Measurements from ENCODE around the gene MIER2. TPM values are rescaled to one million over a fixed set of nuclear protein-coding genes. Genes with fewer than 3 reads are reported as not detected.
A peak's percentile ranks its signal among the peaks of the same experiment; 100 is the strongest.

MIER2 gene
- total RNA-seq, 1 donor from 2014 or later = 39.4 TPM

DNA sequence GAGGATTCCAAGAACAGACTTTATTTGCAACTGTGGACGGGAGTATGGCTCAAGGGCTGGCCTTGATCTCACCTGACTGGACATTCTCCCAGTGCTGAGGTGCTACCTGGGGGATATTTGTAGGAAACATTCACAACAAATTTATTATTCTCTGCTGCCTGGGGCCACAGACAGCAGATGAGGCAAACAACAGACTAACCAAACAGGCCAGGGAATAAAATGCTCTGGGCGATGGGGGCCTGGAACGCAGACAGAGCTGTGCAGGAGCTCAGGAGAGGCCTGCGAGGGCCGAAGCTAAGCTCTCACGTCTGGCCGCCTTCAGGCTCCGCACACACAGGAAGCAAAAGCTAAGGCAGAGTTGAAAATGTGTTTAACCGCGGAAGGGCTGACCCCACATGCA lies 61.2 kb downstream of the MIER2 start:
- Histone ChIP-seq H3K9me3 (no peaks in the 10 kb centered on the region), H3K4me3 (no peak overlapping the region), H3K36me3 (no peaks in the 10 kb centered on the region), H3K4me1 (no peaks in the 10 kb centered on the region), H3K27ac (no peak overlapping the region), H3K27me3 (ENCODE audit: low read depth) (peaks cover 4% of the 10 kb centered on the region)
- intact Hi-C loops (cut with DNase I) = no loop called here
- DNase-seq = no peak
- TF ChIP-seq CTCF (IDR thresholded peaks at IDR 0.05) = no peak
- ATAC-seq = no peak

- TF ChIP-seq CTCF (IDR thresholded peaks at IDR 0.05) = no peak
- DNase-seq = no peak
- H3K4me1 ChIP-seq = no peaks in the 10 kb centered on the region
Measured at GRCh38 chr19:282501-282900, 62.1 kb downstream of the MIER2 start.

GRCh38 chr19:281992-282391 lies 62.6 kb downstream of the MIER2 start:
- Histone ChIP-seq H3K4me1 (no peaks in the 10 kb centered on the region), H3K36me3 (no peaks in the 10 kb centered on the region), H3K27me3 (ENCODE audit: low read depth) (peaks cover 13% of the 10 kb centered on the region), H3K9me3 (no peaks in the 10 kb centered on the region), H3K27ac (no peak overlapping the region), H3K4me3 (no peak overlapping the region)
- intact Hi-C loops (cut with DNase I) = no loop called here
- ATAC-seq (peak in 1 of 2 donors; percentile 7), DNase-seq (no peak)
- TF ChIP-seq CTCF (IDR thresholded peaks at IDR 0.05) = no peak

More at GRCh38 chr19:282501-282900, 62.1 kb downstream of the MIER2 start:
- Histone ChIP-seq H3K27me3 (ENCODE audit: low read depth) (peaks cover 13% of the 10 kb centered on the region), H3K36me3 (no peaks in the 10 kb centered on the region), H3K9me3 (no peaks in the 10 kb centered on the region), H3K4me3 (no peak overlapping the region), H3K27ac (no peak overlapping the region)
- no peak for ATAC-seq
- intact Hi-C loops (cut with DNase I) = no loop called here

DNA sequence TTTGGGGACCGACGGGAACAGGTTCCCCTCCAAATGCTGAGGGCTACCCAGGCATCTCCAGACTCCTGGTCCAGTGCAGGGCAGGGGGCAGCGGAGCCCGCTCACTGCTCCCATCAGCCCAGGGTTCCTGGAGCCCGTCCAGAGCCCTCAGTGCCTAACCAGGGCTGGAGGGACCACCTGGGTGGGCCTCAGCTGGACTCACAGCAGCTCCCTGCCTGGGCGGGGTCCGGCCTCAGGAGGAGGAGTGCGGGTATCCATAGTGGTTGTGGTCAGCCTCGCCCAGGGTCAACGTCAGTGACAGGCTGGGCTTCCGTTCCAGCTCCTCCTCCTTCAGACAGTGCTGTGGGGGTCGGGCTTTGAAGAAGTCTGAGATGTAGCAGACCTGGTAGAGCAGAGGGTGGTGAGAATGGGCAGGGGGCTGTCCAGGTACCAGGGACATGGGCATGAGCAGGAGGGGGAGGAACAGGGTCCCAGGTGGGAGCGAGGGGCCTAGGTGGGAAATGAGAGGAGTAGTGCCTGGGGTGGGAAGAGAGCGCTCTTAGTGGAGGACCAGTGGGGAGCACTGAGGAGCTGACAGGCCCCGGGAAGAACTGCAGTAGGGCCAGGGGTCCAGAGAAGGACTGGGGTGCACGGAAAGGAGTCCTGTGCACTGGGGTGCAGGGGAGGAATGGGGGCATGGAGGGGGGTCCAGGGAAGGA lies 63.3 kb downstream of the MIER2 start:
- H3K4me3 ChIP-seq = no peak overlapping the region
- H3K27ac ChIP-seq = no peak overlapping the region
- no peaks in the 10 kb centered on the region for H3K9me3 ChIP-seq
- ATAC-seq = peak; percentile 9 to 27
- H3K36me3 ChIP-seq = no peaks in the 10 kb centered on the region
- TF ChIP-seq CTCF (IDR thresholded peaks at IDR 0.05) = no peak
- intact Hi-C loops (cut with DNase I) = no loop called here
- H3K4me1 ChIP-seq = no peaks in the 10 kb centered on the region
- peaks cover 13% of the 10 kb centered on the region for H3K27me3 ChIP-seq (ENCODE audit: low read depth)
- DNase-seq = no peak

GRCh38 chr19:280541-281009 lies 64.0 kb downstream of the MIER2 start:
- H3K4me1 ChIP-seq = no peaks in the 10 kb centered on the region
- H3K9me3 ChIP-seq = no peaks in the 10 kb centered on the region
- no peak for ATAC-seq
- no peak overlapping the region for H3K27ac ChIP-seq
- intact Hi-C loops (cut with DNase I) = no loop called here
- no peak for TF ChIP-seq CTCF (IDR thresholded peaks at IDR 0.05)
- no peak overlapping the region for H3K4me3 ChIP-seq
- H3K36me3 ChIP-seq = no peaks in the 10 kb centered on the region
- peaks cover 13% of the 10 kb centered on the region for H3K27me3 ChIP-seq (ENCODE audit: low read depth)
- DNase-seq = no peak

All from lower lobe of right lung (tissue), 2 donors.